ENCODE measurements around the gene ISCU. TPM values are rescaled to one million over a fixed set of nuclear protein-coding genes. Genes with fewer than 3 reads are reported as not detected.

Gene ISCU
- total and polyA plus RNA-seq, 9 of the 15 experiments (the other 6 are each of a cell fraction or from before 2014, with no cell fraction given), result 15.9 to 92.5 (median 77.3) TPM

DNA sequence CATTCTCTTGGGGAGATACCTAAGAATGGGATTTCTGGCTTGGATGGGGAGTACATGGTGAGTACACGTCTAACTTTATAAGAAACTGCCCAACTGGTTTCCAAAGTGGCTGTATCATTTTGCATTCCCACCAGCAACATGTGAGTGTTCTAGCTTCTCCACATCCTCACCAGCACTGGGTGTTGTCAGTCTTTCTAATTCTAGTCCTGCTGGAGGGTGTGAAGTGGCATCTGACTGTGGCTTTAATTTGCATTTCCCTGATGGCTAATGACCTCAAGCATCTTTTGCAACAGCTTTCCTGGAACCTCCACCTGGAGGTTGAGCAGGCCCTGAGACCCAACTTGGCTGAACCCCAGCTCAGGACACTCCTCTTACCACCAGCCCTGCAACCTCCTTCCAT lies 53.5 kb downstream of the ISCU start (continued):
- TF ChIP-seq TRIM28 (IDR thresholded peaks at IDR 0.05), result peak; percentile 81
- TF ChIP-seq ZNF764 (CRISPR knock-in tag; IDR thresholded peaks at IDR 0.05; ENCODE audit: low read depth), result no peak
- peak; percentile 59 for TF ChIP-seq BCOR (IDR thresholded peaks at IDR 0.05)
- TF ChIP-seq RCOR1 (IDR thresholded peaks at IDR 0.05; ENCODE audit: borderline replicate concordance in 1 of 2, low read depth in 2 of 2, low read length in 2 of 2), result no peak
- no peak for TF ChIP-seq ZNF174 (CRISPR knock-in tag; IDR thresholded peaks at IDR 0.05)
- TF ChIP-seq, protein P1, sequence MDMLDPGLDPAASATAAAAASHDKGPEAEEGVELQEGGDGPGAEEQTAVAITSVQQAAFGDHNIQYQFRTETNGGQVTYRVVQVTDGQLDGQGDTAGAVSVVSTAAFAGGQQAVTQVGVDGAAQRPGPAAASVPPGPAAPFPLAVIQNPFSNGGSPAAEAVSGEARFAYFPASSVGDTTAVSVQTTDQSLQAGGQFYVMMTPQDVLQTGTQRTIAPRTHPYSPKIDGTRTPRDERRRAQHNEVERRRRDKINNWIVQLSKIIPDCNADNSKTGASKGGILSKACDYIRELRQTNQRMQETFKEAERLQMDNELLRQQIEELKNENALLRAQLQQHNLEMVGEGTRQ (CRISPR knock-in tag; IDR thresholded peaks at IDR 0.05), result no peak
- TF ChIP-seq KDM1A (IDR thresholded peaks at IDR 0.05), result peak in 1 of 2 experiments; percentile 53; a peak in 2 of 4 replicates
- peak; percentile 98 for TF ChIP-seq ZNF184 (CRISPR knock-in tag; IDR thresholded peaks at IDR 0.05)
- no peak for TF ChIP-seq RUNX1 (IDR thresholded peaks at IDR 0.05; ENCODE audit: low read depth)
- TF ChIP-seq, protein P2, sequence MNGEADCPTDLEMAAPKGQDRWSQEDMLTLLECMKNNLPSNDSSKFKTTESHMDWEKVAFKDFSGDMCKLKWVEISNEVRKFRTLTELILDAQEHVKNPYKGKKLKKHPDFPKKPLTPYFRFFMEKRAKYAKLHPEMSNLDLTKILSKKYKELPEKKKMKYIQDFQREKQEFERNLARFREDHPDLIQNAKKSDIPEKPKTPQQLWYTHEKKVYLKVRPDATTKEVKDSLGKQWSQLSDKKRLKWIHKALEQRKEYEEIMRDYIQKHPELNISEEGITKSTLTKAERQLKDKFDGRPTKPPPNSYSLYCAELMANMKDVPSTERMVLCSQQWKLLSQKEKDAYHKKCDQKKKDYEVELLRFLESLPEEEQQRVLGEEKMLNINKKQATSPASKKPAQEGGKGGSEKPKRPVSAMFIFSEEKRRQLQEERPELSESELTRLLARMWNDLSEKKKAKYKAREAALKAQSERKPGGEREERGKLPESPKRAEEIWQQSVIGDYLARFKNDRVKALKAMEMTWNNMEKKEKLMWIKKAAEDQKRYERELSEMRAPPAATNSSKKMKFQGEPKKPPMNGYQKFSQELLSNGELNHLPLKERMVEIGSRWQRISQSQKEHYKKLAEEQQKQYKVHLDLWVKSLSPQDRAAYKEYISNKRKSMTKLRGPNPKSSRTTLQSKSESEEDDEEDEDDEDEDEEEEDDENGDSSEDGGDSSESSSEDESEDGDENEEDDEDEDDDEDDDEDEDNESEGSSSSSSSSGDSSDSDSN (IDR thresholded peaks at IDR 0.05; ENCODE audit: borderline replicate concordance in 1 of 2, low read depth in 2 of 2, low read length in 2 of 2), result no peak
- no peak for TF ChIP-seq TFAM (CRISPR knock-in tag; conservative IDR thresholded peaks at IDR 0.05)
- TF ChIP-seq TCFL5 (CRISPR knock-in tag; conservative IDR thresholded peaks at IDR 0.05), result no peak
- no peak for TF ChIP-seq ZNF57 (CRISPR knock-in tag; IDR thresholded peaks at IDR 0.05)
- no peak for TF ChIP-seq EGR1 (conservative IDR thresholded peaks at IDR 0.05)
- no peak for TF ChIP-seq NR2C1 (IDR thresholded peaks at IDR 0.05)
- no peak for TF ChIP-seq NR2C1 (tag; IDR thresholded peaks at IDR 0.05)
- TF ChIP-seq RBM25 (IDR thresholded peaks at IDR 0.05; ENCODE audit: low read depth, low read length, severe bottlenecking), result peak; percentile 85
- no peak for TF ChIP-seq NUFIP1 (IDR thresholded peaks at IDR 0.05; ENCODE audit: partially characterized antibody)
- no peak for TF ChIP-seq DIDO1 (tag; IDR thresholded peaks at IDR 0.05; ENCODE audit: low read depth)
- TF ChIP-seq EP400 (IDR thresholded peaks at IDR 0.05), result no peak
- TF ChIP-seq NCOA6 (IDR thresholded peaks at IDR 0.05), result no peak
- TF ChIP-seq CBX1 (IDR thresholded peaks at IDR 0.05; ENCODE audit: low read depth), result peak; percentile 66; the same call in 1 of the 2 replicates
